ENCODE measurements around the gene ZNF385B. TPM values are rescaled to one million over a fixed set of nuclear protein-coding genes. Genes with fewer than 3 reads are reported as not detected.

The ZNF385B gene
- total RNA-seq, 1 donor from 2014 or later = not detected

DNA sequence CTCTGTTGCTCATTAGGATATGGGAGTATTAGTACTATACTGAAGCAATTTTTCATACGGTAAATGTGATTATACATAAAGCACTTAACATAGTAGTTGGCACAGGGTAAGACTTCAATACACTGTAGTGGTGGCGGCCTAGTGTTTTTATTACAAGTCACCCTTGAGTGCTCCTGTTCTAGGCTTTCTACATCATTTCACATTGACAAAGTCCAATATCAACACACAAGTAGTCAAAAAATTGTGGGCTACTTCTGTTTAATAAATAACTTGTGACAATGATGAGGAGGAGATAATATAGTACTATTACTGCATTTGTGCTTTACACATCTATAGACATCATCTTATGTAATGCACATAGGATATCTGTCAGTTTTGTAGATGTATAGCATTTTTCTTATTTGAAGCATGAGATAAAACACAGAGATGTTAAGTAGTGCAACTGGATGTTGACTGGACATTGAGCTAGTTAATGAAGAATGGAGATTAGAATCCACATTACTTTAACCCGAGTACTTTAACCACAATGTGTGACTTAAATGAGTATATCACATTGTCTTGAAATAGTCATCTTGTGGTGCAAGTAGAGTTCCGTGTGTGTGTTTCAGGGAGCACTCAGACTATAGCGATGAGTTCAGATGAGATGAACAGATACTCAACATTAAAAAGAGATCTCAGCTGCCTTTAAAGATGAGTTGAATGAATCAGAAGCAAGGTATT, 134.8 kb downstream of the ZNF385B start:
- Mint-ChIP-seq H3K9me3 (no peaks in the 10 kb centered on the region), H3K27ac (no peak overlapping the region), H3K27me3 (no peaks in the 10 kb centered on the region), H3K4me3 (no peak overlapping the region), H3K36me3 (ENCODE audit: low read depth) (no peaks in the 10 kb centered on the region), H3K4me1 (no peaks in the 10 kb centered on the region)
- intact Hi-C loops (cut with micrococcal nuclease) = no loop called here
- DNase-seq = no peak

DNA sequence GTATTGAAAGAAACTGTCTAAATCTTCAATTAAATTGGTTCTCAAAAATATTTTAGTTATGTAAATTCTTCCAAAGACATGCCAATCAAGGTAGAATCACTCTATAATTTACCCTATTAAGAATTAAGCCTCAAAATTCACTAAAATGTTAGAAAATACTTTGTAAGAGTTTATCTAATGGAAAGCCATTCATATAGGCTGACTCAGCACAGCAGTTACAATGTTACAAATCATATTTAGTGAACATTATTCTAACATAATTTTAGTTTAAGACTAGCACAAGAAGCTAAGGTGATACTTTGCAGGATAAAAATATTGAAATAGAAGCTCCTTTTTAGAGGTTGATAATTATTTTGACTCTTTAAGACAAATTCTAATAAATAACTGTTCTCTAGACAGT, 137.0 kb downstream of the ZNF385B start:
- Mint-ChIP-seq H3K4me1 (no peaks in the 10 kb centered on the region), H3K27me3 (peaks cover 1% of the 10 kb centered on the region), H3K27ac (no peak overlapping the region), H3K4me3 (no peak overlapping the region), H3K9me3 (no peaks in the 10 kb centered on the region), H3K36me3 (ENCODE audit: low read depth) (no peaks in the 10 kb centered on the region)
- intact Hi-C loops (cut with micrococcal nuclease) = no loop called here
- no peak for DNase-seq

DNA sequence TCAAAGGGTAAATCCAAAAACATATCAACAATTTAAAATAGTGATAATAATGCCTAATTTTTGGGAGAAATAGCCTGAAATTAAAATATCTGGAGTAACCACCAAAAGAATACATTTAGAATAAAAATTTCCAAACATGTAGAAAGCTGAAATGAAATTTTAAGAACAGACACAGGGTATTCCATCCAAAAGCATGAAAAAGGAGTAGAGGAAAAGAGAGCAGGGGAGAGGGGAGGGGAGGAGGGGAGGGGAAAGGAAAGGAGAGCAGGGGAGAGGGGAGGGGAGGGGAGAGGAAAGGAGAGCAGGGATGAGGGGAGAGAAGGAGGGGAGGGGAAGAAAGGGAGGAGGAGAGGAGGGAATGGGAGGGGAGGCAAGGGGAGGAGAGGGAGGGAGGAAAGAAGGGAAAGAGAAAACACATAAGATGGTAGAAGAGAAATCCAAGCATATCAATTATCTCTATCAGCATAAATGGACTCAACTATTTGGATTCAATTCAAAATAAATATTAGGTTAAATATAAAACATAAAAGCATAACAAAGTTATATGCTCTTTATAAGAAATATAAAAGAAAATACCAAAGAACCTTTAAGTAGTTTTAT, 141.1 kb downstream of the ZNF385B start:
- Mint-ChIP-seq H3K4me1 (no peaks in the 10 kb centered on the region), H3K27ac (no peak overlapping the region), H3K36me3 (ENCODE audit: low read depth) (no peaks in the 10 kb centered on the region), H3K9me3 (no peaks in the 10 kb centered on the region), H3K4me3 (no peak overlapping the region), H3K27me3 (peaks cover 1% of the 10 kb centered on the region)
- no peak for DNase-seq
- intact Hi-C loops (cut with micrococcal nuclease) = no loop called here

GRCh38 chr2:179715871-179716270, 145.5 kb downstream of the ZNF385B start:
- Mint-ChIP-seq H3K27ac (no peak overlapping the region), H3K27me3 (peaks cover 1% of the 10 kb centered on the region), H3K36me3 (ENCODE audit: low read depth) (no peaks in the 10 kb centered on the region), H3K4me3 (no peak overlapping the region), H3K4me1 (no peaks in the 10 kb centered on the region), H3K9me3 (no peaks in the 10 kb centered on the region)
- no peak for DNase-seq
- intact Hi-C loops (cut with micrococcal nuclease) = no loop called here

GRCh38 chr2:179715196-179715595, 146.2 kb downstream of the ZNF385B start:
- H3K27me3 Mint-ChIP-seq = peaks cover 1% of the 10 kb centered on the region
- H3K9me3 Mint-ChIP-seq = no peaks in the 10 kb centered on the region
- no peak for DNase-seq
- H3K27ac Mint-ChIP-seq = no peak overlapping the region
- no peaks in the 10 kb centered on the region for H3K4me1 Mint-ChIP-seq
- no peaks in the 10 kb centered on the region for H3K36me3 Mint-ChIP-seq (ENCODE audit: low read depth)
- no peak overlapping the region for H3K4me3 Mint-ChIP-seq
- intact Hi-C loops (cut with micrococcal nuclease) = no loop called here

DNA sequence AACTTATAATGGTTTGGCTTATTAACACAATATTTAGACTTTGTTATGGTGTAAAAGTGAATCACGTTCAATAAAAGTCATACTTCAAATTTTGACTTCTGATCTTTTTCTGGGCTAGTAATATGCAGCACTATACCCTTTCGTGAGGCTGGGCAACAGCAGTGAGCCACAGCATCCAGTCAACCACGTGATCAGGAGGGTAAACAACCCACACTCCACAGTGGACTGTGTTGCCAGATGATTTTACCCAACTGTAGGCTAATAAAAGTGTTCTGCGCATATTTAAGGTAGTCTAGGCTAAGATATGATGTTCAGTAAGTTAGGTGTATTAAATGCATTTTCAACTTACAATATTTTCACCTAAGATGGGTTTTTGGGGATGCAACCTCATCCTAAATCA, 148.6 kb downstream of the ZNF385B start:
- H3K27ac Mint-ChIP-seq = no peak overlapping the region
- no peaks in the 10 kb centered on the region for H3K4me1 Mint-ChIP-seq
- H3K4me3 Mint-ChIP-seq = no peak overlapping the region
- intact Hi-C loops (cut with micrococcal nuclease) = no loop called here
- DNase-seq = no peak
- no peaks in the 10 kb centered on the region for H3K27me3 Mint-ChIP-seq
- H3K9me3 Mint-ChIP-seq = no peaks in the 10 kb centered on the region
- no peaks in the 10 kb centered on the region for H3K36me3 Mint-ChIP-seq (ENCODE audit: low read depth)

GRCh38 chr2:179711375-179711774, 150.0 kb downstream of the ZNF385B start:
- Mint-ChIP-seq H3K36me3 (ENCODE audit: low read depth) (no peaks in the 10 kb centered on the region), H3K4me3 (no peak overlapping the region), H3K4me1 (no peaks in the 10 kb centered on the region), H3K9me3 (no peaks in the 10 kb centered on the region), H3K27ac (no peak overlapping the region), H3K27me3 (no peaks in the 10 kb centered on the region)
- no peak for DNase-seq
- intact Hi-C loops (cut with micrococcal nuclease) = no loop called here

- Mint-ChIP-seq H3K9me3 (no peaks in the 10 kb centered on the region), H3K4me3 (no peak overlapping the region), H3K36me3 (ENCODE audit: low read depth) (no peaks in the 10 kb centered on the region), H3K27ac (no peak overlapping the region), H3K4me1 (no peaks in the 10 kb centered on the region), H3K27me3 (no peaks in the 10 kb centered on the region)
- intact Hi-C loops (cut with micrococcal nuclease) = no loop called here
- no peak for DNase-seq
These were observed 157.7 kb downstream of the ZNF385B start for GRCh38 chr2:179703702-179704101.

DNA sequence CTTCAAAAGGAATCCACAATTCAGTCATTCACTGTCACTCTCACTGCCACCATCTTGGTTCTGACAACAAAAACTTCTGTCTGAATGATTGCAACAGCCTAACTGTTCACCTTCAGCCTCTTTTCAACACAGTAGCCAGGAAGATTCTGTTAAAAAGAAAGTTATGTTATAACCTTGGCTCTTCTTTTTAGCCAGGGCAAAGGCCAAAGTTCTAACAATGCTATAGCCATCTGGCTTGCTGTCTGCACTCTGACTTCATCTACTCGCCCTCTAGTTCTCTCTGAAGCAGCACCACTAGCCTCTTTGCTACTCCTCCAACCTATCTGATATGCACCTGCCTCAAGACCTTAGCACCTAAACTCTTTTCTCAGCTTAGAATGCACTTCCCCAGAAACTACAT, 158.5 kb downstream of the ZNF385B start:
- no peaks in the 10 kb centered on the region for H3K27me3 Mint-ChIP-seq
- H3K4me3 Mint-ChIP-seq = no peak overlapping the region

GRCh38 chr2:179701524-179702110, 159.8 kb downstream of the ZNF385B start:
- Mint-ChIP-seq H3K4me1 (no peaks in the 10 kb centered on the region), H3K27ac (no peak overlapping the region), H3K9me3 (no peaks in the 10 kb centered on the region), H3K4me3 (no peak overlapping the region), H3K36me3 (ENCODE audit: low read depth) (no peaks in the 10 kb centered on the region), H3K27me3 (no peaks in the 10 kb centered on the region)
- DNase-seq = no peak
- intact Hi-C loops (cut with micrococcal nuclease) = no loop called here

More for the DNA sequence above, 158.5 kb downstream of the ZNF385B start:
- Mint-ChIP-seq H3K36me3 (ENCODE audit: low read depth) (no peaks in the 10 kb centered on the region), H3K27ac (no peak overlapping the region), H3K9me3 (no peaks in the 10 kb centered on the region), H3K4me1 (no peaks in the 10 kb centered on the region)
- no peak for DNase-seq
- intact Hi-C loops (cut with micrococcal nuclease) = no loop called here

DNA sequence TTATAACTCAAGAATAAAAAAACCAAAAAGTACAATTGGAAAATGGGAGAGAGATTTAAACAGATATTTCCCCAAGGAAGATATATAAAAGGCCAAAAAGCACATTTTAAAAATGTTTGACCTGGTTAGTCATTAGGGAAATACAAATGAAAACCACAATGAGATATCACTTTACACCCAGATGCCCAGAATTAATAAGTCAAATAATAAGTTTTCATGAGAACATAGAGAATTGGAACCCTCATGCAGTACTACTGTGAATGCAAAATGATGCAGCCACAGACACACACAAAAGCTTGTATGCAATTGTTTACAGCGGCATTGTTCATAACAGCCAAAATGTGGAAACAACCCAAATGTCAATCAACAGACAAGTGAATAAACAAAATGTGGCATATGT, 165.9 kb downstream of the ZNF385B start:
- no peak overlapping the region for H3K27ac Mint-ChIP-seq
- DNase-seq = no peak
- no peaks in the 10 kb centered on the region for H3K4me1 Mint-ChIP-seq
- intact Hi-C loops (cut with micrococcal nuclease) = no loop called here
- no peaks in the 10 kb centered on the region for H3K27me3 Mint-ChIP-seq
- H3K4me3 Mint-ChIP-seq = no peak overlapping the region
- no peaks in the 10 kb centered on the region for H3K36me3 Mint-ChIP-seq (ENCODE audit: low read depth)
- H3K9me3 Mint-ChIP-seq = no peaks in the 10 kb centered on the region

GRCh38 chr2:179694963-179695362, 166.4 kb downstream of the ZNF385B start:
- DNase-seq = no peak
- Mint-ChIP-seq H3K9me3 (no peaks in the 10 kb centered on the region), H3K4me3 (no peak overlapping the region), H3K27me3 (no peaks in the 10 kb centered on the region), H3K4me1 (no peaks in the 10 kb centered on the region), H3K36me3 (ENCODE audit: low read depth) (no peaks in the 10 kb centered on the region), H3K27ac (no peak overlapping the region)
- intact Hi-C loops (cut with micrococcal nuclease) = no loop called here

DNA sequence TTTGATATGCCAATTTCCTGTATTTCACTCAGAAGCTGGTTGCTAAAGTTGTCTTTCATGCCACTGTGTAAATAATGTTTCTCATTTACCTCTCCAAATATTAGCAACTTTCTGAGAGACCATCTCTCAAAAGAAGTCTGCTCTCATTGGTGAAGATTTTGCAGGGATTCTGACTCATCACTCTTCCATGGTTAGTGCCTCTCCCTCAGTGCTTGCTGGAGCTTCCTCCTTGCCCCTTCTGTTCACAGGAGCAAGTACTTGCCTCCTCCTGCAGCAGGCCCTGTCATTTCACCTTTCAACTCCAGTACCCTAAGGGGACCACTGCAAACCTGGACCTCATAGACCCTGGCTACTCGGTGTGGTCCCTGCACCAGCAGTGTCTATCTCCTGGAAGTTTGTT, 168.8 kb downstream of the ZNF385B start:
- Mint-ChIP-seq H3K27ac (no peak overlapping the region), H3K9me3 (no peaks in the 10 kb centered on the region), H3K4me3 (no peak overlapping the region), H3K4me1 (no peaks in the 10 kb centered on the region), H3K36me3 (ENCODE audit: low read depth) (no peaks in the 10 kb centered on the region), H3K27me3 (no peaks in the 10 kb centered on the region)
- intact Hi-C loops (cut with micrococcal nuclease) = no loop called here
- no peak for DNase-seq

GRCh38 chr2:179692043-179692442, 169.4 kb downstream of the ZNF385B start:
- DNase-seq = no peak

More at GRCh38 chr2:179692043-179692442, 169.4 kb downstream of the ZNF385B start:
- Mint-ChIP-seq H3K27ac (no peak overlapping the region), H3K9me3 (no peaks in the 10 kb centered on the region), H3K27me3 (no peaks in the 10 kb centered on the region), H3K4me1 (no peaks in the 10 kb centered on the region), H3K4me3 (no peak overlapping the region), H3K36me3 (ENCODE audit: low read depth) (no peaks in the 10 kb centered on the region)
- intact Hi-C loops (cut with micrococcal nuclease) = no loop called here

Measured in activated CD4-positive, alpha-beta T cell treated with anti-CD3 and anti-CD28 coated beads, Interleukin-2, amount 10 ng/mL, durations not matched to agents 24 days and 14 days (primary cell).